SU-DHL-6 (cell line): ENCODE data around the gene ACTL8.

Experiments used
- EZH2phosphoT487 ChIP-seq: fragments of 200-600 bp; sonication (generic), shearing (Covaris generic); conservative IDR thresholded peaks from 2 replicates; pipeline ENCODE4 v1.6.1; 2018; ENCODE audit warnings: mild to moderate bottlenecking, antibody characterized with exemption, low read length, moderate library complexity, mixed read lengths
- TF ChIP-seq, protein P1 (sequence below): fragments of 200-600 bp; sonication (generic); IDR thresholded peaks from one replicate; pipeline ENCODE4 v1.5.1; 2017; ENCODE audit warnings: antibody characterized with exemption, mild to moderate bottlenecking, low read length, moderate library complexity; ENCODE audit not compliant: insufficient read depth, poor library complexity, severe bottlenecking

DNA sequence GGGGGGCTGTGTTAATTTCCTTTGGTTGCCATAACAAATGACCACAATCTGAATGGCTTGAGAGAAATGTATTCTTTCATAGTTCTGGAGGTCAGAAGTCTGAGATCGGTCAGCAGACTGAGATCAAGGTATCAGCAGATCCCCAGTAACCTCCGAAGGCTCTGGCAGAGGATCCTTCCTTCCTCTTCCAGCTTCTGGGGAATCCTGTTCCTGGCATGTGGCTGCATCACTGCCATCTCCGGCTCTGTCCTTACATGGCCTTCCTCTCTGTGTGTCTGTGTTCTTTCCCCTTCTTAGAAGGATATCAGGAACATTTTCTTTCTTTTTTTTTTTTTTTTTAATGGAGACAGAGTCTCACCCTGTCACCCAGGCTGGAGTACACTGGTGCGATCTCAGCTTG lies 25.8 kb downstream of the ACTL8 start:
- TF ChIP-seq, protein P1, sequence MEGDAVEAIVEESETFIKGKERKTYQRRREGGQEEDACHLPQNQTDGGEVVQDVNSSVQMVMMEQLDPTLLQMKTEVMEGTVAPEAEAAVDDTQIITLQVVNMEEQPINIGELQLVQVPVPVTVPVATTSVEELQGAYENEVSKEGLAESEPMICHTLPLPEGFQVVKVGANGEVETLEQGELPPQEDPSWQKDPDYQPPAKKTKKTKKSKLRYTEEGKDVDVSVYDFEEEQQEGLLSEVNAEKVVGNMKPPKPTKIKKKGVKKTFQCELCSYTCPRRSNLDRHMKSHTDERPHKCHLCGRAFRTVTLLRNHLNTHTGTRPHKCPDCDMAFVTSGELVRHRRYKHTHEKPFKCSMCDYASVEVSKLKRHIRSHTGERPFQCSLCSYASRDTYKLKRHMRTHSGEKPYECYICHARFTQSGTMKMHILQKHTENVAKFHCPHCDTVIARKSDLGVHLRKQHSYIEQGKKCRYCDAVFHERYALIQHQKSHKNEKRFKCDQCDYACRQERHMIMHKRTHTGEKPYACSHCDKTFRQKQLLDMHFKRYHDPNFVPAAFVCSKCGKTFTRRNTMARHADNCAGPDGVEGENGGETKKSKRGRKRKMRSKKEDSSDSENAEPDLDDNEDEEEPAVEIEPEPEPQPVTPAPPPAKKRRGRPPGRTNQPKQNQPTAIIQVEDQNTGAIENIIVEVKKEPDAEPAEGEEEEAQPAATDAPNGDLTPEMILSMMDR, result no peak
- no peak for TF ChIP-seq EZH2phosphoT487
